ENCODE data around the gene RERG. TPM values are rescaled to one million over a fixed set of nuclear protein-coding genes. Genes with fewer than 3 reads are reported as not detected.

RERG gene
- 1 to 10 TPM in 3 of 6 experiments, under 1 TPM in 3; 0.68 to 2.1 (median 1.0) TPM for total RNA-seq
- long read RNA-seq, result 0 reads

DNA sequence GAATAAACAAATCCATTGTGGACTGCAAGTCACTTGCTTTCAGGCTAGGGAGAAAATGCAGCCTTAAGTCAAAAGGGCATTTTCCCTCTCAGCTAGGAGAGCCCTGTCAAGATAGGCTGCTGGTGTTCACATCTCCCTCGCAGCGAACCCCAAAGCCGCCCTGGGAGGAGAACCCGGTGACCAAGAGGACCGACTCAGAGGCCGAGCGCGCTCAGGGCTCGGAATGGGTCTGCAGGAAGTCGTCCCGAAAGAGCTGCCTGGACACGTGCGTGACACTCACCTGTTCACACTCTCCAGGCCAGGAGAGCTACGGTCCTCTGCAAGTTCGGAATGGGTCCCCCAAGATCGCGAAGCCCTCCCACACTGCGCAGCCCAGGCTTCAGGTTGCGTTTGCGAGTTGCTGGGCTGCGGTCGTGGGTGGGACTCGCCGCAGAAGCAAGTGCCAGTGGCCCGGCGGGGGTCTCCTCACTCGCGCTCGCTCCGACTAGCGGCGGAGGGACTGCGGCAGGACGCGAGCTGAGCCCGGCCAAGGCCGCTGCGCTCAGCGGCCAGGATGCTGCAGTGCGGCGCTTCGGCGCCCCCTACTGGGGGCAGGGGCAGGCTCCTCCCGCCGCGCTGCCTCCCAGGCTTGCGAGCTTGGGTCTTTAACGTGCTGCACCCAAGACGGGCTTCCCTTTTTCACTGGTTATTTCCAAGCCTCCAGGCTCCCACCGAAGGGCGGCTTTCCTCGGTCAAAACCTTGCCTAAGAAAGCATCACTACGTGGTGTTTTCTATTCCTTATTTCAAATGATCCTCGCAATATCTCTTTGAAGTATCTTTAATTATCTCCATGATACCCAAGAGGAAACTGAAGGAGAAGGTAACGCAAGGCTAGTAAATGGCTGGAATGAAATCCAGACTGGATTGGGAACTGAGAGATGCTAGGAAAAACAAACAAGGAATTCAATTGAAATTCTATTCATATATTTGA lies at the start of gene RERG:
Gene RERG, minus strand, starts transcription at position 503 of the 971 bp plus-strand sequence. CDS start 3,928 bp downstream, outside the sequence.
- TF ChIP-seq POLR2A (IDR thresholded peaks at IDR 0.05) (no peak), CTCF (IDR thresholded peaks at IDR 0.05) (peak; percentile 90 to 99 (median 97))
- DNase-seq (peak; percentile 81 to 83 (median 81)), ATAC-seq (peak; percentile 100)
- no peaks in the 10 kb centered on the region for H3K27me3 ChIP-seq
- 6% methylated on average over 26 of the region's 55 CpGs for WGBS (ENCODE audit: insufficient coverage, low coverage, low lambda C conversion rate, missing lambda C conversion rate)
- peaks cover 0 to 8% (median 2%) of the 10 kb centered on the region in 4 donors for H3K4me1 ChIP-seq
- H3K4me3 ChIP-seq, result peak within 1 kb of the TSS; percentile 35 to 53 (median 45)
- H3K36me3 ChIP-seq, result no peaks in the 10 kb centered on the region
- H3K27ac ChIP-seq, result peak within 1 kb of the TSS; percentile 12 to 35 (median 23)
- H3K9me3 ChIP-seq, result no peaks in the 10 kb centered on the region
- intact Hi-C loops (cut with DNase I), result no loop called here

DNA sequence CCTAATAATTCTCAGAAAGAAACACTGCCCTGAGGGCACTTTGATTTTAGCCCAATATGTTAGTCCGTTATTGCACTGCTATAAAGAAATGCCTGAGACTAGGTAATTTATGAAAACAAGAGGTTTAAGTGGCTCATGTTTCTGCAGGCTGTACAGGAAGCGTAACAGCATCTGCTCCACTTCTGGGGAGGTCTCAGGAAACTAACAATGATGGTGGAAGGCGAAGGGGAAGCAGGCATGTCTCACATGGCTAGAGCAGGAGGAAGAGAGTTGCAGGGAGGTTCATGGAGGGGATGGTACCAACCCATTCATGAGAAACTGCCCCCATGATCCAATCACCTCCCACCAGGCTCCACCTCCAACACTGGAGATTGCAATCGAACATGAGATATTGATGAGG lies 49.4 kb upstream of the RERG start:
- intact Hi-C loops (cut with DNase I), result loop anchor here (10.0 kb wide), 2 partner anchors 244 to 254 kb away; no protein-coding TSS in a partner anchor
- Histone ChIP-seq H3K9me3 (no peaks in the 10 kb centered on the region), H3K4me1 (no peaks in the 10 kb centered on the region), H3K27ac (no peak overlapping the region), H3K4me3 (no peak overlapping the region), H3K27me3 (no peaks in the 10 kb centered on the region), H3K36me3 (no peaks in the 10 kb centered on the region)
- TF ChIP-seq POLR2A (IDR thresholded peaks at IDR 0.05), result no peak
- TF ChIP-seq CTCF (IDR thresholded peaks at IDR 0.05), result no peak
- 35% methylated on average over 3 of the region's 4 CpGs for WGBS (ENCODE audit: insufficient coverage, low coverage, low lambda C conversion rate, missing lambda C conversion rate)
- no peak for ATAC-seq
- no peak for DNase-seq

DNA sequence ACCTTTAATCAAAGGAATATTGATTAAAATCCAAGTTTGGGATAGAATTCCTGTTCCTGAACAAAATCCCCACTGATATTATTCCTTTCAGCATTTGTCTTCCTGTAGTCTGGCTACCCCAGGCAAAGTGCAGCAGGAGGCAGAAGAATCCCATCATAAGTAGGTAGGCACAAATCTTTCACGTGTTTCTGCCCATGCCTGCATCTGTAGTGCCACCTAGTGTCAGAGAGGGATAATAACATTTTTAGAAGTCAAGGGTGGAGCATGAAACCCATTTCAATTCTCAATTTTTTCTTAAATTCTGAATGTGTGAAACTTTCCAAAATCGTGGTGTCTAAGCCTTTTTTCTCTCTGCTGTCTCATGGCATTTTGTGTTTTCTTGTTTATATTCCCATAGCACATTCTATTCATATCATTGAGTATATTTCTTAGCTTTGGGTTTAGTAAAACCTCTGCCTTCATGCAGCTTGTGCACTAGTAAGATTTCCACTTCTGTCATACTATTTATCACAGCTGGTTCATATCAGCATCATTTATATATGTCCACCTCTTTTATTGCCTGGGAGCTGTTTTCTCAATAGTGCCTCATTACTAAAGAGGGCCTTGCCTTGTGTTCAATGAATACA lies 47.8 kb upstream of the RERG start:
- DNase-seq (peak in 1 of 3 donors; percentile 48), ATAC-seq (peak; percentile 91 to 96 (median 93))
- Histone ChIP-seq H3K27me3 (no peaks in the 10 kb centered on the region), H3K4me1 (no peaks in the 10 kb centered on the region), H3K27ac (no peak overlapping the region), H3K4me3 (no peak overlapping the region), H3K36me3 (no peaks in the 10 kb centered on the region), H3K9me3 (no peaks in the 10 kb centered on the region)
- intact Hi-C loops (cut with DNase I), result no loop called here
- TF ChIP-seq POLR2A (IDR thresholded peaks at IDR 0.05) (no peak), CTCF (IDR thresholded peaks at IDR 0.05) (peak; percentile 79 to 94 (median 88))
- WGBS (ENCODE audit: insufficient coverage, low coverage, low lambda C conversion rate, missing lambda C conversion rate), result 0% methylated on average over 2 of the region's 2 CpGs

GRCh38 chr12:15268309-15268708 lies 47.1 kb upstream of the RERG start:
- no peaks in the 10 kb centered on the region for H3K9me3 ChIP-seq
- WGBS (ENCODE audit: insufficient coverage, low coverage, low lambda C conversion rate, missing lambda C conversion rate), result 82% methylated on average over 1 of the region's 1 CpG
- no peaks in the 10 kb centered on the region for H3K27me3 ChIP-seq
- no peaks in the 10 kb centered on the region for H3K4me1 ChIP-seq
- DNase-seq, result no peak
- no peak for TF ChIP-seq POLR2A (IDR thresholded peaks at IDR 0.05)
- no peak for TF ChIP-seq CTCF (IDR thresholded peaks at IDR 0.05)
- ATAC-seq, result no peak
- intact Hi-C loops (cut with DNase I), result no loop called here
- no peak overlapping the region for H3K4me3 ChIP-seq
- H3K27ac ChIP-seq, result no peak overlapping the region
- no peaks in the 10 kb centered on the region for H3K36me3 ChIP-seq

Measured in right lobe of liver (tissue), 6 donors.